Measurements from ENCODE around the gene MIOX.
A peak's percentile ranks its signal among the peaks of the same experiment; 100 is the strongest.

Gene MIOX

GRCh38 chr22:50474710-50475651 lies 11.7 kb upstream of the MIOX start, which contains the start of gene SBF1:
TSS of gene SBF1 (minus strand) at chr22:50475035. CDS start at chr22:50474840, 195 bp downstream.
- DNase-seq, result peak; percentile 98

GRCh38 chr22:50475652-50476002 lies 11.0 kb upstream of the MIOX start:
- DNase-seq, result no peak

GRCh38 chr22:50476868-50477267 lies 9.8 kb upstream of the MIOX start:
- no peak for DNase-seq

- DNase-seq, result no peak
Measured at GRCh38 chr22:50477923-50478322, 8.7 kb upstream of the MIOX start.

GRCh38 chr22:50479721-50480120 lies 6.9 kb upstream of the MIOX start:
- no peak for DNase-seq

GRCh38 chr22:50481045-50481439 lies 5.6 kb upstream of the MIOX start:
- no peak for DNase-seq

- no peak for DNase-seq
Measured at GRCh38 chr22:50481440-50482106, 5.1 kb upstream of the MIOX start, which contains the start of gene ADM2. TSS of gene ADM2 (plus strand) at chr22:50481543. CDS start at chr22:50481848, 305 bp downstream.

GRCh38 chr22:50482107-50483074 lies 4.3 kb upstream of the MIOX start:
- DNase-seq, result no peak

- no peak for DNase-seq
Measured at GRCh38 chr22:50483106-50483505, 3.6 kb upstream of the MIOX start.

GRCh38 chr22:50483556-50483955 lies 3.1 kb upstream of the MIOX start:
- no peak for DNase-seq

- DNase-seq, result no peak
Measured at GRCh38 chr22:50483977-50484853, 2.4 kb upstream of the MIOX start.

- DNase-seq, result no peak
Measured at GRCh38 chr22:50485221-50486131, 1.2 kb upstream of the MIOX start.

GRCh38 chr22:50487290-50488005 lies 789 bp downstream of the MIOX start:
- no peak for DNase-seq

- DNase-seq, result no peak
Measured at GRCh38 chr22:50488006-50488677, 1.5 kb downstream of the MIOX start.

- no peak for DNase-seq
Measured at GRCh38 chr22:50488886-50489285, 2.2 kb downstream of the MIOX start.

- DNase-seq, result no peak
Measured at GRCh38 chr22:50489363-50490243, 2.9 kb downstream of the MIOX start.

GRCh38 chr22:50490531-50491308 lies 4.1 kb downstream of the MIOX start:
- no peak for DNase-seq

- DNase-seq, result no peak
Measured at GRCh38 chr22:50497093-50497492, 10.4 kb downstream of the MIOX start.

Data from 8988T (cell line).